ENCODE data around the gene MMP24OS. TPM values are rescaled to one million over a fixed set of nuclear protein-coding genes. Genes with fewer than 3 reads are reported as not detected.

MMP24OS gene
- total RNA-seq, 6 experiments from 2014 or later: 91.7 to 117 (median 105) TPM

- Mint-ChIP-seq H3K4me1 (ENCODE audit: low read depth) (peaks cover 53% of the 10 kb centered on the region), H3K36me3 (ENCODE audit: low read depth) (peaks cover 6% of the 10 kb centered on the region; the same call in 1 of the 2 replicates), H3K9me3 (no peaks in the 10 kb centered on the region), H3K27me3 (ENCODE audit: insufficient read depth) (peaks cover 2% of the 10 kb centered on the region), H3K27ac (no peak overlapping the region), H3K4me3 (no peak overlapping the region)
- DNase-seq: no peak
- TF ChIP-seq CTCF (IDR thresholded peaks at IDR 0.05): no peak
Measured at GRCh38 chr20:35300469-35301262, 22.7 kb upstream of the MMP24OS start.

GRCh38 chr20:35299780-35300179 is 21.9 kb upstream of the MMP24OS start:
- peaks cover 2% of the 10 kb centered on the region for H3K27me3 Mint-ChIP-seq (ENCODE audit: insufficient read depth)

GRCh38 chr20:35298264-35298663 is 20.3 kb upstream of the MMP24OS start:
- DNase-seq: no peak
- no peak for TF ChIP-seq CTCF (IDR thresholded peaks at IDR 0.05)
- Mint-ChIP-seq H3K36me3 (ENCODE audit: low read depth) (no peaks in the 10 kb centered on the region; the same call in 1 of the 2 replicates), H3K27ac (no peak overlapping the region; the same call in 1 of the 2 replicates), H3K4me3 (no peak overlapping the region), H3K9me3 (no peaks in the 10 kb centered on the region), H3K4me1 (ENCODE audit: low read depth) (peaks cover 29% of the 10 kb centered on the region), H3K27me3 (ENCODE audit: insufficient read depth) (peaks cover 9% of the 10 kb centered on the region)

More at GRCh38 chr20:35299780-35300179, 21.9 kb upstream of the MMP24OS start:
- Mint-ChIP-seq H3K27ac (no peak overlapping the region), H3K9me3 (no peaks in the 10 kb centered on the region), H3K4me1 (ENCODE audit: low read depth) (peaks cover 45% of the 10 kb centered on the region), H3K4me3 (no peak overlapping the region), H3K36me3 (ENCODE audit: low read depth) (peaks cover 2% of the 10 kb centered on the region; the same call in 1 of the 2 replicates)
- TF ChIP-seq CTCF (IDR thresholded peaks at IDR 0.05): no peak
- no peak for DNase-seq

GRCh38 chr20:35297740-35298139 is 19.8 kb upstream of the MMP24OS start:
- H3K36me3 Mint-ChIP-seq (ENCODE audit: low read depth): no peaks in the 10 kb centered on the region; the same call in 1 of the 2 replicates
- no peak overlapping the region for H3K27ac Mint-ChIP-seq
- TF ChIP-seq CTCF (IDR thresholded peaks at IDR 0.05): no peak
- H3K4me1 Mint-ChIP-seq (ENCODE audit: low read depth): peaks cover 24% of the 10 kb centered on the region
- H3K9me3 Mint-ChIP-seq: no peaks in the 10 kb centered on the region
- no peak overlapping the region for H3K4me3 Mint-ChIP-seq
- peaks cover 9% of the 10 kb centered on the region for H3K27me3 Mint-ChIP-seq (ENCODE audit: insufficient read depth)
- DNase-seq: no peak

- no peak overlapping the region for H3K27ac Mint-ChIP-seq
- H3K27me3 Mint-ChIP-seq (ENCODE audit: insufficient read depth): peaks cover 13% of the 10 kb centered on the region
- DNase-seq: no peak
- TF ChIP-seq CTCF (IDR thresholded peaks at IDR 0.05): no peak; the same call in 1 of the 2 replicates
- H3K36me3 Mint-ChIP-seq (ENCODE audit: low read depth): no peaks in the 10 kb centered on the region; the same call in 1 of the 2 replicates
- no peak overlapping the region for H3K4me3 Mint-ChIP-seq
- peaks cover 18% of the 10 kb centered on the region for H3K4me1 Mint-ChIP-seq (ENCODE audit: low read depth)
- H3K9me3 Mint-ChIP-seq: no peaks in the 10 kb centered on the region
Measured at GRCh38 chr20:35297155-35297554, 19.2 kb upstream of the MMP24OS start.

All from HFFc6 (cell line).